NCI-H1092 treated with DMSO at 0.1 percent for 48 hours (cell line): ENCODE results near the gene SYT5.
"Not testable (repeated sequence)": the region's sequence is repeated elsewhere in the genome, so short reads cannot be mapped to it uniquely, and the experiment has no call there.

Experiments
- DNase-seq: peaks from one replicate; lab custom pipeline; 2025; lab: John Stamatoyannopoulos, UW

The SYT5 gene

GRCh38 chr19:55208880-55209692, 29.0 kb upstream of the SYT5 start, which contains the start of gene PTPRH:
Gene PTPRH, minus strand, starts transcription at chr19:55209501. Its CDS starts 68 bp downstream, at chr19:55209433.
- DNase-seq, result no peak

GRCh38 chr19:55206664-55207500, 26.8 kb upstream of the SYT5 start:
- DNase-seq, result peak; percentile 29

DNA sequence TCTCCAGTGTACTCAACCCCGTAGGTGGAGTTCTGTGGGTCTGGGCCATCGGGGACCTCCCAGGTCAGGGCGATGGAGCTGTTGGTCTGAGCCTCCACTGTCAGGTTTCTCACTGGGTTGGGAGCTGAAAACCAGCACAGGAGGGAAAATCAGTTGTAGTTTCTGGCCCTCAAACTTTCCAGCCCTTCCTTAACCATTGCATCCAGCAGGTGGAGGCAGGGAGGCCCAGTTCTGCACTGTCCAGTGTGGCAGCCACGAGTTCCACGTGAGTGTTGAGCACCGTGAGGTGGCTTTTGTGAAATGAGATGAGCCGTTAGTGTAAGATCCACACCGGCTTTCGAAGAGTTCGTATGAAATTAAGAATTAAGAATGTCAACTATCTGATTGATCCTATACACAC, 22.1 kb upstream of the SYT5 start:
- DNase-seq, result not testable (repeated sequence)

GRCh38 chr19:55199620-55200204, 19.6 kb upstream of the SYT5 start:
- no peak for DNase-seq

- DNase-seq, result no peak
Observed at GRCh38 chr19:55198651-55199050, 18.6 kb upstream of the SYT5 start.

DNA sequence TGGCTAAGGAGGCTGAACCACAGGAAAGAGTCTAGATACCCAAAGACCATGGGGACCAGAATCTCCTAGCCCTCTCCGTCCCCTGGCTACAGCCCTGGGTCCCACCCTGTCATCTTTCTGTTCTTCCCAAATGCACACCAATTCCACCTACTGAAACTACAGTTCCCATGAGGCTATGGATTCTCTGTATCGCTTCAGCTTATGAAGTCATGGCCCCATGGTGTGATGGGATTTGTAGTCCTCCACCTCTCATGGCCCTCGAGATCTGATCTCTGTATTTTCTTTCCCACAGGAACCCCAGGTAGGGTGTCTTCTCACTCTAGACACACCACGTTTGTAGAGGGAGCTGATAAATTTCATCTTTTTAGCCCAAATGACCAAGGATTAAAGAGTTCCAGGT, 17.4 kb upstream of the SYT5 start:
- DNase-seq, result no peak

- DNase-seq, result no peak
Observed at GRCh38 chr19:55196803-55197202, 16.7 kb upstream of the SYT5 start.

DNA sequence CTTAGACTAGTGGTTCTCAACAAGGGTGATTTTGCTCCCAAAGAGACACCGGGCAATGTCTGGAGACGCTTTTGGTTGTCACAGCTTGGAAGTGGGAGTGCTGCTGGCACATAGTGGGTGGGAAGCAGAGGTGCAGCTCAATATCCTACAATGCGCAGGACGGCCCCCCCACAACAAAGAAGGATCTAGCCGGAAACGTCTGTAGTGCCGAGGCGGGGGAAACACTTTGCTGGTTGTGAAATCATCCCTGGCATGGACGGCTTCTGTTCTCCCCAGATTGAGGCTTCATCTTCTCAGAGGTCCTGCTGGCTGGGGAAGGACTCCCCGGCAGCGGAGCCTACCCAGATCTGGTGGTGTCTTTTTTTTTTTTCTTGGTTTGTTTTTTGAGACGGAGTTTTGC, 13.4 kb upstream of the SYT5 start:
- no peak for DNase-seq

- DNase-seq, result no peak
Observed at GRCh38 chr19:55189403-55189835, 9.3 kb upstream of the SYT5 start.

DNA sequence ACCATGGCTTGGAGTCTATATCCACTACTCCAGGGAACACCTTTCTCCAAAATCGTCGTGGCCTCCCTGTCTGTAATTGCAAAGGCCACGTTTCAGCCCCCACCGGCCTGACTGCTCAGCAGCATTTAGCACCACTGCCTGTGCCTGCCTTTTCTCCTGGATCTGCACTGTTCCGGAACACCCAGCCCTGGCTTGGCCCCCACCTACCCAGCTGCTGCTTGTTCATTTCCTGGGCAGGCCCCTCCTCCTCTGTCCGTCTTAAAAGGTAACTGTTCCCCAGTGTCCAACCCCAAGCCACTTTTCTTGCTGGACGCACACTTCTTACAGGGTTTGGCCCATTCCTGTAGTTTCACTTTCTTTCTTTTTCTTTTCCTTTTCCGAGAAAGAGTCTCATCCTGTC, 8.5 kb upstream of the SYT5 start:
- no peak for DNase-seq

DNA sequence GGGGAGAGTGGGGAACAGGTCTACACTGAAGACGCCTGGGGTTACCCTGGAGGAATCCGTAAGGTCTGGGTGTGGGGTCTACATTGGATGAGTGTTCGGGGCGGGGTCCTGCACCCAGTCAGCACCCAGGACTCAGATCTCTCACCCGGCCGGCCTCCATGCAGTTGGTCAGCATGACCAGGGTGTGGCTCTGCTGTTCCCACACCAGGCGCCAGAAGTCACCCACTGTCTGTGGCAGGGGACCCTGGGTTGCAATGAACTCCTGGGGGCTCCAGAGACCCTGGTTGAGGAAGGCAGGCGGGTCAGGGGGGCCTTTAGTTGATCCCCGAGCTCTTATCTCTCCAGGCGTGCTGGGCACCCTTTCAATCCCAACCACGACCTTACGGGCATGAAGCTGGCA, 6.0 kb upstream of the SYT5 start:
- DNase-seq, result no peak

GRCh38 chr19:55181740-55182139, 1.7 kb upstream of the SYT5 start:
- DNase-seq, result no peak

DNA sequence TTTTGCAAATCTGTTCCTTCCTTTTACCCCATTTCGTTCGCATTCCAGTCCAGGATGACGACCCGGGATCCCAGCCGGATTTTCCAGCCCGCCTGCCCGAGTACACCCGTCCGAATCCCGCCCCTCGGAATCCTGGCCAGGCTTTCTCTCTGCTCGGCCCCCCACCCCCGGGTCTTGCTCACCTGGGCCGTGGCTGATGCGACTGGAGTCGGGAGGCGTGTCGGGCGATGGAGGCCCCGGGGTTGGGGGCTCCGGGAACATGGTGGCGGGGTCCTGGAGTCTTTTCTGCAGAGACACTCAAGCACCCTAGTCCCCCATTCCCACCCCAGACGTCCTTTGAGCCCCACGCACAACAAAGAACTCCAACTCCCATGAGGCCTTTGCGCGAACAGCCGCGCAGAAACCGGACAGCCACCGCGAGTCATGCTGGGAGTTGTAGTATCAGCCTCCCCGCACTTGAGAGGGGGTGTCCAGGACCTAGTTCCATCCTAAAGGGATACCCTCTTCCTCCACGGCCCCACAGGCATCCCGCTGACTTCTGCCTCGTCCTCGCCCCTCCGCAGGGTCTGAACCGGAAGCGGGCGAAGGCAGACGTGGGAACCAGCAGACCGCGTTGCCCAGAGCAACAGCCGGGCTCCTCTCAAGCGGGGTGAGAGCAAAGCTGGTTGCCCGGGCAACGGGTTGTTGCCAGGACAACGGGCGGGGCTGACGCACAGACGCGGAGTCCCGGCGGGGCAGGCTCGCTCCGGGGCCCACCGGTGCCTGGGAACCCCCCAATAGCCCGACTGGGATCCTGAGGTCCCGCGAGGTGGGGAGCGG, 1.1 kb downstream of the SYT5 start:
- DNase-seq, result peak; percentile 79

DNA sequence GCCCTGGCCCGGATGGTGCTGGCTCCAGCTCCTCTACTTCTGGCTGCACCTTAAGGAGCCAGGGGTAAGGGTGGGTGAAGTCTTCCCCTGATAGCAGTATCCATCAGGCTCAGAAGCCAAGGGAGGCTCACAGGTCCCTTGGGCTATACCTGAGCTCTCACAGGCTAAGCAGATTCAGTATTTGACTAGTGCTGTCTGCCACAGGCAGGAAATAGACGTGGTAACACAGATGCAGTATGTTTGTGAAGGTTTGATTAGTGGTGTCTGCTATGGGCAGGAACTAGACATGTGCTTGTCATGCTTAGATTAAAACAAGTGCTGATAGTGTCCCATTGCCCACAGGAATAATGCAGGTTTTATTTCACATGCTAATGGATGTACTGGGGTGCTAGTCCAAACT, 4.0 kb downstream of the SYT5 start:
- DNase-seq, result no peak

DNA sequence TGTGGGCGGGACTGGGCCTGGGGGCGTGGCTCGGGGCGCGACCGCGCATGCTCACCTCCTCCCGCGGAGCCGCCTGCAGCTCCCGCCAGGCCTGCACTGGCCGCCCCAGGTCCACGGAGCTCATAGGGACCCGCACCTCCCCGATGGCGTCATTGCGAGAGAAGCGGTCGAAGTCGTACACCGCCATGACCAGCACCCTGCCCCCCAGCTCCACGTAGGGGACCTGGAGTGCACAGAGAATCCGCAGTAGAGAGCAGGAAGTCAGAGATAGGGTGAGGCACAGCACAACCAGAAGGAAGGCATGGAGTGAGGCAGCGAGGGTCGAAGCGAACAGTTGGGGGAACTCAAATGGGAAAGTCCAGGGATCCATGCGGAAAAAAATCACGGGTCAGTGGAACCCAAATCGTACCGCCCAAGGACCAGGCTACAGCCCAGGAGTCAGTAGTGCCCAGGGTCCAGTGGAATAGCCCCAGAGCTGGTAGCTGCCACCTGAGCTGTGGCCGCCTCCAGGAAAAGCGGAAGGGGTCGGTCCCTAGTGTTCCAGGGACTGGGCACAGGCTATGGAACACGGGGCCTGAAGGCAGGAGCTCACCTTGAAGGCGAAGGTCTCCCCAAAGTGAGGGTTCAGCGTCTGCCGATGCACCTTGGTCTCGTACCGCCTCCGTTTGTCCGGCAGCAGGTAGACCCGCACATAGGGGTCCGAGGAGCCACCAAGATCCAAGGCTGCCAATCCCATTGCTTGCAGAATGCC, 4.8 kb downstream of the SYT5 start:
- DNase-seq, result no peak

DNA sequence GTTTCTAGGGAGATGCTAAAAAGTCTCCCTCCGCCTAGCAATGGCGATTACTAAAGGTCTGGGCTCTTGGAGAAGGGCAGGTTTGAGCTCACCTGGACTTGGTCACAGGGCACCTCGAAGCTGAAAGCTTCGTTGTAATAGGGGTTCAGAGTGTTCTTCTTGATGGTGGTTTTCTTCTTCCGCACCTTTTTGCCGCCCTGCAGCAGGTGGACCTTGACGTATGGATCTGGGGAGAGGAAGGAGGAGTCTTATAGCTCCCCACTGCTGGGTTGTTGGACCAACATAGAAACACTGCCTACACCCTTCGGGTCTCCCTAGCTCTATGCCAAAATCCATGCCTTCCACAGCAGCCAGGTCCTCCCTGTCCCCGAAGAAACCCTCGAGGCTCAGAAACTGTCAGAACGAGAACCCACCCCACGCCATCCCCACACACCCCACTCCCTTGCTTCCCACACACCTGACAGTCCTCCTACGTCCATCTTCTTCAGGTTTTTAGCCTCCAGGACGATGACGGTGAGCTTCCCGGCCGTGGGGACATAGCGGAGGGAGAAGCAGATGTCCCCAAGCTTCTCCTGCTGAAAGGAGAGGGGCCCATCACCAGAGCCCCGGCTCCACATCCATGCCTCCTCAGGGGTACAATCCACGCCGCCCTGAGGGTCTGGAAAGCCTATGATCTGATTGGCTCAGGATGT, 5.5 kb downstream of the SYT5 start:
- no peak for DNase-seq

GRCh38 chr19:55173714-55174409, 6.2 kb downstream of the SYT5 start:
- DNase-seq, result no peak

DNA sequence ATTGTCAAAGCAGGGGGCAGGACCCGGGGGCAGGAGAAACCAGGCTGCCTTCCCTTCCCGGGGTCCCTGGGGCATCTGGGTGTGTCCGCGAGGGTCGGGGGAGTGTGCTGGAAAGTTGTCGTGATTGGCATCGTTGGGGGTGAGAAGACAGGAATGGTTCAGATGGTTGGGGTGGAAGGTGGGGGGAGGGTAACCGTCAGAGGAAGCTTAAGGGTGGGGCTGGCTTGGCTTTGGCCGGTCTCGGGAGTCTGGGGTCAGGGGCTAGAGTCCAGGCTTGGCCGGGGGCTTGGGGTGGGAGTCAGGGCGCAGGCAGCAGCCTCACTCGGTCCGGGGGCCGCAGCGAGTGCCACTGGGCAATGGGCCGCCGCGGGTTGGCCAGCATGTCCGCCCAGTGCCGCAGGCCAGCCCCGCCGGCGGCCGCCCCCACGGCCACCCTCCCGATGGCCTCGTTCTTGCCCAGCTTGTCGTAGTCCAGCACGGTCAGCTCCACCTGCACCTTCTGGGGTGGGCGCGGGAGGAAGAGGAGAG, 6.8 kb downstream of the SYT5 start:
- no peak for DNase-seq

- no peak for DNase-seq
Observed at GRCh38 chr19:55172741-55173140, 7.3 kb downstream of the SYT5 start.

GRCh38 chr19:55172318-55172717, 7.8 kb downstream of the SYT5 start:
- not testable (repeated sequence) for DNase-seq
